Cardiac muscle cell (in vitro differentiated cells and primary cell): Measurements from ENCODE around the gene USP19. TPM values are rescaled to one million over a fixed set of nuclear protein-coding genes. Genes with fewer than 3 reads are reported as not detected.

ENCODE experiments used
- DNase-seq, 2 donors: peaks; one replicate each; pipeline versions ENCODE4 v3.0.0 to v3.0.0-alpha.2; 2010 to 2017; ENCODE audit warnings: low read depth in 1 of 2, low spot score in 1 of 2
- H3K27ac ChIP-seq: fragments of 200-600 bp; sonication (generic); 2 replicates; pipeline ENCODE4 v1.5.1; 2016
- H3K27me3 ChIP-seq: fragments of 200-600 bp; sonication (generic); 2 replicates; pipeline ENCODE4 v1.6.0; 2016; ENCODE audit warnings: control low read depth
- H3K36me3 ChIP-seq: fragments of 200-600 bp; sonication (generic); 2 replicates; pipeline ENCODE4 v1.5.1; 2016; ENCODE audit warnings: control low read depth
- H3K4me1 ChIP-seq: fragments of 200-600 bp; sonication (generic); 2 replicates; pipeline ENCODE4 v1.8.1; 2017; ENCODE audit warnings: low read depth, mild to moderate bottlenecking, mixed run types
- H3K4me3 ChIP-seq: fragments of 200-600 bp; sonication (generic); 2 replicates; pipeline ENCODE4 v1.5.1; 2016; ENCODE audit warnings: mild to moderate bottlenecking
- H3K9me3 ChIP-seq: fragments of 200-600 bp; sonication (generic); 2 replicates; pipeline ENCODE4 v1.5.1; 2017; ENCODE audit warnings: low read depth, mild to moderate bottlenecking, control low read depth
- CTCF ChIP-seq: IDR thresholded peaks from 2 replicates; pipeline ENCODE4 v1.5.1; 2012; ENCODE audit warnings: low read depth, mild to moderate bottlenecking, low read length
- polyA plus RNA-seq: library from polyadenylated mRNA; unstranded; fragments of >200 nt; fragmentation: Nextera tagmentation; extraction: Ambion mirVana; gene quantifications from 2 replicates; pipeline ENCODE4 v1.2.1, GENCODE V29; 2016
- total RNA-seq: library from RNA; depleted of rRNA; stranded (reverse); fragments of >200 nt; gene quantifications from 2 replicates; pipeline ENCODE4 v1.2.3, GENCODE V29; 2016

Gene USP19
- total and polyA plus RNA-seq, 2 experiments from 2014 or later: 50.5 to 122 TPM

GRCh38 chr3:49164983-49165720 lies 44.5 kb upstream of the USP19 start:
- H3K27ac ChIP-seq: peak overlapping the region; percentile 85
- TF ChIP-seq CTCF: no peak

GRCh38 chr3:49163609-49164008 lies 43.0 kb upstream of the USP19 start:
- H3K27ac ChIP-seq: no peak overlapping the region
- no peak for DNase-seq
- H3K36me3 ChIP-seq: peaks cover 2% of the 10 kb centered on the region
- H3K4me3 ChIP-seq: no peak overlapping the region
- TF ChIP-seq CTCF: no peak
- no peaks in the 10 kb centered on the region for H3K27me3 ChIP-seq
- peaks cover 8% of the 10 kb centered on the region for H3K4me1 ChIP-seq
- H3K9me3 ChIP-seq: no peaks in the 10 kb centered on the region

More at GRCh38 chr3:49164983-49165720, 44.5 kb upstream of the USP19 start:
- H3K4me1 ChIP-seq: peaks cover 8% of the 10 kb centered on the region
- no peak for DNase-seq
- H3K9me3 ChIP-seq: no peaks in the 10 kb centered on the region
- H3K36me3 ChIP-seq: peaks cover 2% of the 10 kb centered on the region
- peak overlapping the region; percentile 74 for H3K4me3 ChIP-seq
- H3K27me3 ChIP-seq: no peaks in the 10 kb centered on the region

GRCh38 chr3:49162751-49163419 lies 42.3 kb upstream of the USP19 start:
- Histone ChIP-seq H3K9me3 (no peaks in the 10 kb centered on the region), H3K27ac (no peak overlapping the region), H3K36me3 (peaks cover 2% of the 10 kb centered on the region), H3K4me1 (peaks cover 8% of the 10 kb centered on the region), H3K4me3 (no peak overlapping the region), H3K27me3 (no peaks in the 10 kb centered on the region)
- TF ChIP-seq CTCF: no peak
- no peak for DNase-seq

GRCh38 chr3:49161808-49162530 lies 41.3 kb upstream of the USP19 start:
- Histone ChIP-seq H3K27ac (no peak overlapping the region), H3K9me3 (no peaks in the 10 kb centered on the region), H3K4me3 (no peak overlapping the region), H3K36me3 (peaks cover 2% of the 10 kb centered on the region), H3K27me3 (no peaks in the 10 kb centered on the region), H3K4me1 (peaks cover 8% of the 10 kb centered on the region)
- TF ChIP-seq CTCF: no peak
- DNase-seq: no peak

GRCh38 chr3:49161197-49161596 lies 40.6 kb upstream of the USP19 start:
- H3K36me3 ChIP-seq: peaks cover 2% of the 10 kb centered on the region
- TF ChIP-seq CTCF: no peak
- no peaks in the 10 kb centered on the region for H3K9me3 ChIP-seq
- no peaks in the 10 kb centered on the region for H3K27me3 ChIP-seq
- H3K4me3 ChIP-seq: no peak overlapping the region
- peaks cover 8% of the 10 kb centered on the region for H3K4me1 ChIP-seq
- no peak for DNase-seq
- H3K27ac ChIP-seq: no peak overlapping the region
